Gastrocnemius medialis (tissue), 4 donors: ENCODE measurements around the gene KDM8. TPM values are rescaled to one million over a fixed set of nuclear protein-coding genes. Genes with fewer than 3 reads are reported as not detected.

Source experiments
- ATAC-seq, 2 donors: fragments of 150-250 bp; one replicate each; pipeline ENCODE4 v1.9.1; 2016
- DNase-seq, 2 donors: peaks; one replicate each; pipeline ENCODE4 v3.0.0-alpha.2; 2019
- H3K27ac ChIP-seq, 4 donors: fragments of 200-600 bp; sonication (generic); 1 replicate in 1 of 4; 2 replicates in 3 of 4; pipeline ENCODE4 v1.5.1; 2016 to 2018; ENCODE audit warnings: mild to moderate bottlenecking in 2 of 4, moderate library complexity in 1 of 4
- H3K27me3 ChIP-seq, 3 donors: fragments of 200-600 bp; sonication (generic) in 2 of 3; 1 replicate in 1 of 3; 2 replicates in 2 of 3; pipeline versions ENCODE4 v1.5.1 to v1.6.0; 2016 to 2019; ENCODE audit warnings: mild to moderate bottlenecking in 1 of 3, moderate library complexity in 1 of 3
- H3K36me3 ChIP-seq, 2 donors: fragments of 200-600 bp; sonication (generic) in 1 of 2; one replicate each; pipeline ENCODE4 v1.5.1; 2017 to 2018
- H3K4me1 ChIP-seq, 2 donors: fragments of 200-600 bp; sonication (generic) in 1 of 2; one replicate each; pipeline ENCODE4 v1.5.1; 2016 to 2017; ENCODE audit warnings: mild to moderate bottlenecking in 2 of 2
- H3K4me3 ChIP-seq, 4 donors: fragments of 200-600 bp; sonication (generic) in 3 of 4; 1 replicate in 1 of 4; 2 replicates in 3 of 4; pipeline ENCODE4 v1.5.1; 2016 to 2019; ENCODE audit warnings: mild to moderate bottlenecking in 2 of 4
- H3K9me3 ChIP-seq, 3 donors: fragments of 200-600 bp; sonication (generic) in 2 of 3; 1 replicate in 1 of 3; 2 replicates in 2 of 3; pipeline ENCODE4 v1.5.1; 2016 to 2019
- CTCF ChIP-seq, 5 experiments: fragments of 450-650 bp in 3 of 5; fragments of 200-600 bp in 2 of 5; sonication (generic) in 2 of 5; IDR thresholded peaks in 4 of 5; conservative IDR thresholded peaks in 1 of 5; 1 replicate in 4 of 5; 2 replicates in 1 of 5; pipeline ENCODE4 v1.5.1; 2016 to 2019; ENCODE audit warnings: antibody characterized with exemption in 5 of 5, mild to moderate bottlenecking in 3 of 5, moderate library complexity in 3 of 5
- POLR2A ChIP-seq, 2 donors: fragments of 450-650 bp; IDR thresholded peaks; one replicate each; pipeline ENCODE4 v1.6.1; 2017; ENCODE audit warnings: antibody characterized with exemption in 2 of 2, mild to moderate bottlenecking in 2 of 2, moderate library complexity in 2 of 2
- in situ Hi-C, 4 donors: fragments of 200-750 bp; cut with MboI; loops; one replicate each; pipeline versions ENCODE4 v1.15.0 to v1.8.0; 2017; ENCODE audit warnings: low sequenced_read_pairs in 4 of 4
- intact Hi-C: fragments of 100-400 bp; cut with DNase I; formaldehyde crosslinking; loops from one replicate; pipeline ENCODE4 v1.15.1; 2023; ENCODE audit warnings: low total_unique reads
- total RNA-seq, 4 donors: library from RNA; depleted of rRNA; stranded (reverse); fragments of >200 nt; gene quantifications; one replicate each; pipeline versions ENCODE4 v1.1.0 to v1.2.3, GENCODE V29; 2016

KDM8 gene
- total RNA-seq, 4 donors from 2014 or later, result 3.2 to 6.3 (median 5.1) TPM

- intact Hi-C loops, result no loop called here
These were observed 51.0 kb downstream of the KDM8 start for GRCh38 chr16:27254262-27254811.

DNA sequence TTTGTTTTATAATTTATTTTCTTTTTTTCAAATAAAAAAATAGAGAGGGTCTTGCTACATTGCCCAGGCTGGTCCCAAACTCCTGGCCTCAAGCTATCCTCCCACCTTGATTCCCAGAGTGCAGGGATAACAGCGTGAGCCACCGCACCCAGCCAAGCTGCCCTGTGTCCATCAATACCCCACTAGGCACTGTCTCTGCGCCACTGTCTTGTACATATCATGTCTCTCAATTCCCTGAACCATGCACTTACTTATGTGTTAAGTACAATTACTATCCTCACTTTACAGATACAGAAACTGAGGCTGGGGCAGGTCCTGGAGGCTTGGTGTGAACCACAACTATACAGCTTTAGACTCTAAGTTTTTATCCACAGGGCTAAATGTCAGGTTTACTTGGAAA is 53.5 kb downstream of the KDM8 start:
- H3K4me1 ChIP-seq, result peaks cover 6 to 17% of the 10 kb centered on the region in 2 donors
- DNase-seq (no peak), ATAC-seq (no peak)
- no peaks in the 10 kb centered on the region for H3K27me3 ChIP-seq
- no peak overlapping the region for H3K27ac ChIP-seq
- intact Hi-C loops (no loop called here), in situ Hi-C loops (no loop called here)
- H3K4me3 ChIP-seq, result no peak overlapping the region
- peaks cover 3 to 18% of the 10 kb centered on the region in 2 donors for H3K36me3 ChIP-seq
- no peaks in the 10 kb centered on the region for H3K9me3 ChIP-seq
- no peak for TF ChIP-seq POLR2A (IDR thresholded peaks at IDR 0.05)
- TF ChIP-seq CTCF (IDR thresholded peaks at IDR 0.05 in 4 of 5, conservative IDR thresholded peaks at IDR 0.05 in 1 of 5), result no peak

More at GRCh38 chr16:27254262-27254811, 51.0 kb downstream of the KDM8 start:
- ATAC-seq (no peak), DNase-seq (no peak)
- peaks cover 6 to 14% of the 10 kb centered on the region in 2 donors for H3K4me1 ChIP-seq
- in situ Hi-C loops, result no loop called here
- H3K36me3 ChIP-seq, result peaks cover 3 to 18% of the 10 kb centered on the region in 2 donors
- no peaks in the 10 kb centered on the region for H3K27me3 ChIP-seq
- no peak for TF ChIP-seq POLR2A (IDR thresholded peaks at IDR 0.05)
- TF ChIP-seq CTCF (IDR thresholded peaks at IDR 0.05 in 4 of 5, conservative IDR thresholded peaks at IDR 0.05 in 1 of 5), result no peak
- no peak overlapping the region for H3K4me3 ChIP-seq
- no peaks in the 10 kb centered on the region for H3K9me3 ChIP-seq
- H3K27ac ChIP-seq, result no peak overlapping the region

DNA sequence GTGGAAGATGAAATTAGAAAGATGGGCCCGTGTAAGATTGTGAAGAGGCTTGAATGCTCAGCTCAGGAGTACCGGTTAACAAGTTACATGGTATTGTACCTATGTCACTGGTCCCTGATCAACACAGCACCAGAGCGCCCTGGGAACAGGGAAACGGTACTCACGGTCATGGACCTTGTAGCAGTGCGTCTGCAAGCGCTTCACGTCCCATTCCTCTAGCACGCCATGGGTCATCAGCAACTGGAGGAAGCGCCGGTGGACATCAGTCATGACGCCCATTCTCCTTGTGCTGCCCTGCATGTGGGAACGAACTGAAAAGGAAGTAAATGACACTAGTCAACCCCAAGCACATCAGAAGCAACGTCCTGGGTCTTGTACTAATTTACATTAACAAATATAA is 53.9 kb downstream of the KDM8 start:
- Histone ChIP-seq H3K9me3 (no peaks in the 10 kb centered on the region), H3K4me3 (no peak overlapping the region), H3K36me3 (peaks cover 3 to 18% of the 10 kb centered on the region in 2 donors), H3K4me1 (peaks cover 6 to 17% of the 10 kb centered on the region in 2 donors), H3K27ac (peak overlapping the region in 2 of 4 donors; percentile 64 to 68), H3K27me3 (no peaks in the 10 kb centered on the region)
- no peak for TF ChIP-seq CTCF (IDR thresholded peaks at IDR 0.05 in 4 of 5, conservative IDR thresholded peaks at IDR 0.05 in 1 of 5)
- no peak for TF ChIP-seq POLR2A (IDR thresholded peaks at IDR 0.05)
- DNase-seq (no peak), ATAC-seq (no peak)
- in situ Hi-C loops, result no loop called here
- intact Hi-C loops, result no loop called here

DNA sequence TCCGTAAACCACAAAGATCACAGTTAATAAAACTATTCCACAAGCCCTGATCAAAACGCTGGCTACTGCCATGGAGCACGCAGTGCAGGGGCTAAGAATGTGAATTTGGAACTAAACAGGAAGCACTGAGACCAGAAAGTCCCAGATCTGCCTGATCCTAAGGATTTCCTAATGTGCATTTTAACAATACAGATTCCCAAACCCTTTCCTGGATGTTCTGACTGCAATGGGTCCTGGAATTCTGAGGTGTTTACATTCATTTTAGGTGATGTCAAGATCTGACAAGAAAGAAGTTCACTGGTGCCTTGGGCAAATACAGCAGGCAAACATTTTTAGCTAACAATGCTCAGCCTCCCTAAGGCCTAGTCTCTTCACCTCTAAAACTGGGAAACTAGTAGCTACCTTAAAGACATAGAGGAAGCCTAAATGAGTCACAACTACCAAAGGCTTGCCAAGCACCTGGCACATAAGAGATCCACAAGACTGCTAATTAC is 55.0 kb downstream of the KDM8 start:
- in situ Hi-C loops (no loop called here), intact Hi-C loops (no loop called here)
- H3K27ac ChIP-seq, result peak overlapping the region; percentile 54 to 68 (median 64)
- H3K9me3 ChIP-seq, result no peaks in the 10 kb centered on the region
- no peak for TF ChIP-seq CTCF (IDR thresholded peaks at IDR 0.05 in 4 of 5, conservative IDR thresholded peaks at IDR 0.05 in 1 of 5)
- no peak for TF ChIP-seq POLR2A (IDR thresholded peaks at IDR 0.05)
- ATAC-seq (peak; percentile 60 to 66), DNase-seq (no peak)
- no peak overlapping the region for H3K4me3 ChIP-seq
- H3K27me3 ChIP-seq, result no peaks in the 10 kb centered on the region
- H3K36me3 ChIP-seq, result peaks cover 3 to 18% of the 10 kb centered on the region in 2 donors
- H3K4me1 ChIP-seq, result peaks cover 6 to 17% of the 10 kb centered on the region in 2 donors
